ENCODE measurements around the gene HESX1. TPM values are rescaled to one million over a fixed set of nuclear protein-coding genes. Genes with fewer than 3 reads are reported as not detected.

The HESX1 gene
- total and polyA plus RNA-seq, 2 of the 13 experiments (the other 11 are each of a cell fraction or from before 2014, with no cell fraction given): 0.57 to 0.75 TPM

DNA sequence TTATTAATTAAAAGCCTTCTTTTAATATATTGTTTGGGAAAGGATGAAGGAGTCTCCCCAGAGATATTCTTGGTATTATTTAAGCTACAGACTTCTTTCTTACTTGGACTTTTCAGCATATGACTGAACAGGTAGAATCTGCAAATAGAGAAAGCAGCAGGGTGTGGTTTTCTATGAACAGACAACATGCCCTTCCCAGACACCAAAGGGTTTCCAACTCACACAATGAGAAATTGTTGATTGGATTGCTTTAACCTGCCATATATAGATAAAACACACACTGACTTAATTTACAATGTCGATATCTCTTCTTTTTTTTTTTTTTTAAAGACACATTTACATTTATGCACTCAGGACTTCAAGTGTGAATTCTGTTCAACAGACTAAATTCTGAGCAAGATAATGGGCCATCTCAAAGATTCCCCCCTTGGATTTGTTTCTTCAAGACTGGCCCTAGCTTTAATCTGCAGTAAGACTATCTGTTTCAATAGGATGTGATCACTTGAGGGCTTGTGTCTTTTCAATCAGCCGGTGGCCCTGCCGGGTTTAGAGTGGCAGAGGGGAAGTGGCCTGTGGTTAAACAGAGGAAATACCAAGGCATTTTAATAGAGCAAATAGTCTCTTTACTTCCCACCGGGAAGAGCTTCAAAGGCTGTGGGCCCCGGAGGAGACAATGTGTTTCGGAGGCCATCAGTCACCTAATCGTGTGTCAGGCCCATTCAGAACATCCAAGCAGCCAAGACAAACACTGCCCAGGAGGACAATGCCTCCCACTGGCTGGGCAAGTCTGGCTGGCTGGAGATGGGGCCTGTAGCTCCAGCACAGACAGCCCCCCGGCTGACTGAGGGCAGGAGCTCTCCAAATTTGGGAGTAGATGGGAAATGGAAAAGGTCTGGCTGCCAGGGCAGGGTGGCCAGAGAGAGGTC, 40.7 kb downstream of the HESX1 start:
- DNase-seq (ENCODE audit: low spot score): no peak
- H3K9me3 ChIP-seq (ENCODE audit: low read length): no peaks in the 10 kb centered on the region
- ATAC-seq: no peak
- no peak for FAIRE-seq
- no peaks in the 10 kb centered on the region for H4K20me1 ChIP-seq (ENCODE audit: insufficient read depth, low read length)
- CTCF ChIA-PET (ENCODE audit: low intra/inter-chr PET ratio, low total read pairs): no interaction called here
- intact Hi-C loops (cut with micrococcal nuclease; ENCODE audit: unreplicated experiment) (no loop called here), in situ Hi-C loops (cut with HindIII; ENCODE audit: extremely low pct_ligation_motif_present, low pct_unique_long_range_greater_than_20kb) (no loop called here)
- WGBS (ENCODE audit: low lambda C conversion rate): 4% methylated on average over 8 of the region's 8 CpGs
- TF ChIP-seq ZNF251 (CRISPR knock-in tag; IDR thresholded peaks at IDR 0.05) (no peak), CCAR2 (optimal IDR thresholded peaks at IDR 0.05; ENCODE audit: low read depth, low read length) (no peak), ZNF790 (CRISPR knock-in tag; IDR thresholded peaks at IDR 0.05; ENCODE audit: borderline replicate concordance) (no peak), NFIC (IDR thresholded peaks at IDR 0.05; ENCODE audit: low read length) (no peak), ZNF530 (CRISPR knock-in tag; IDR thresholded peaks at IDR 0.05; ENCODE audit: low read depth) (no peak), ASH2L (IDR thresholded peaks at IDR 0.05; ENCODE audit: insufficient read length, low read depth, low read length) (no peak), ZNF343 (CRISPR knock-in tag; IDR thresholded peaks at IDR 0.05) (no peak), HNF4G (IDR thresholded peaks at IDR 0.05; ENCODE audit: borderline replicate concordance, low read depth, low read length) (no peak), HNF4G (CRISPR knock-in tag; IDR thresholded peaks at IDR 0.05; ENCODE audit: borderline replicate concordance, low read depth) (no peak)
- TF ChIP-seq, protein P1, sequence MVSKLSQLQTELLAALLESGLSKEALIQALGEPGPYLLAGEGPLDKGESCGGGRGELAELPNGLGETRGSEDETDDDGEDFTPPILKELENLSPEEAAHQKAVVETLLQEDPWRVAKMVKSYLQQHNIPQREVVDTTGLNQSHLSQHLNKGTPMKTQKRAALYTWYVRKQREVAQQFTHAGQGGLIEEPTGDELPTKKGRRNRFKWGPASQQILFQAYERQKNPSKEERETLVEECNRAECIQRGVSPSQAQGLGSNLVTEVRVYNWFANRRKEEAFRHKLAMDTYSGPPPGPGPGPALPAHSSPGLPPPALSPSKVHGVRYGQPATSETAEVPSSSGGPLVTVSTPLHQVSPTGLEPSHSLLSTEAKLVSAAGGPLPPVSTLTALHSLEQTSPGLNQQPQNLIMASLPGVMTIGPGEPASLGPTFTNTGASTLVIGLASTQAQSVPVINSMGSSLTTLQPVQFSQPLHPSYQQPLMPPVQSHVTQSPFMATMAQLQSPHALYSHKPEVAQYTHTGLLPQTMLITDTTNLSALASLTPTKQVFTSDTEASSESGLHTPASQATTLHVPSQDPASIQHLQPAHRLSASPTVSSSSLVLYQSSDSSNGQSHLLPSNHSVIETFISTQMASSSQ (IDR thresholded peaks at IDR 0.05; ENCODE audit: low read depth): no peak
- TF ChIP-seq, protein P1 (CRISPR knock-in tag; IDR thresholded peaks at IDR 0.05; ENCODE audit: borderline replicate concordance): no peak
- TF ChIP-seq, protein P2, sequence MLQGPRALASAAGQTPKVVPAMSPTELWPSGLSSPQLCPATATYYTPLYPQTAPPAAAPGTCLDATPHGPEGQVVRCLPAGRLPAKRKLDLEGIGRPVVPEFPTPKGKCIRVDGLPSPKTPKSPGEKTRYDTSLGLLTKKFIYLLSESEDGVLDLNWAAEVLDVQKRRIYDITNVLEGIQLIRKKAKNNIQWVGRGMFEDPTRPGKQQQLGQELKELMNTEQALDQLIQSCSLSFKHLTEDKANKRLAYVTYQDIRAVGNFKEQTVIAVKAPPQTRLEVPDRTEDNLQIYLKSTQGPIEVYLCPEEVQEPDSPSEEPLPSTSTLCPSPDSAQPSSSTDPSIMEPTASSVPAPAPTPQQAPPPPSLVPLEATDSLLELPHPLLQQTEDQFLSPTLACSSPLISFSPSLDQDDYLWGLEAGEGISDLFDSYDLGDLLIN (CRISPR knock-in tag; IDR thresholded peaks at IDR 0.05; ENCODE audit: borderline replicate concordance): no peak
- TF ChIP-seq, protein P3, sequence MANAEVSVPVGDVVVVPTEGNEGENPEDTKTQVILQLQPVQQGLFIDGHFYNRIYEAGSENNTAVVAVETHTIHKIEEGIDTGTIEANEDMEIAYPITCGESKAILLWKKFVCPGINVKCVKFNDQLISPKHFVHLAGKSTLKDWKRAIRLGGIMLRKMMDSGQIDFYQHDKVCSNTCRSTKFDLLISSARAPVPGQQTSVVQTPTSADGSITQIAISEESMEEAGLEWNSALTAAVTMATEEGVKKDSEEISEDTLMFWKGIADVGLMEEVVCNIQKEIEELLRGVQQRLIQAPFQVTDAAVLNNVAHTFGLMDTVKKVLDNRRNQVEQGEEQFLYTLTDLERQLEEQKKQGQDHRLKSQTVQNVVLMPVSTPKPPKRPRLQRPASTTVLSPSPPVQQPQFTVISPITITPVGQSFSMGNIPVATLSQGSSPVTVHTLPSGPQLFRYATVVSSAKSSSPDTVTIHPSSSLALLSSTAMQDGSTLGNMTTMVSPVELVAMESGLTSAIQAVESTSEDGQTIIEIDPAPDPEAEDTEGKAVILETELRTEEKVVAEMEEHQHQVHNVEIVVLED (CRISPR knock-in tag; IDR thresholded peaks at IDR 0.05; ENCODE audit: borderline replicate concordance): no peak
- TF ChIP-seq, protein P4, sequence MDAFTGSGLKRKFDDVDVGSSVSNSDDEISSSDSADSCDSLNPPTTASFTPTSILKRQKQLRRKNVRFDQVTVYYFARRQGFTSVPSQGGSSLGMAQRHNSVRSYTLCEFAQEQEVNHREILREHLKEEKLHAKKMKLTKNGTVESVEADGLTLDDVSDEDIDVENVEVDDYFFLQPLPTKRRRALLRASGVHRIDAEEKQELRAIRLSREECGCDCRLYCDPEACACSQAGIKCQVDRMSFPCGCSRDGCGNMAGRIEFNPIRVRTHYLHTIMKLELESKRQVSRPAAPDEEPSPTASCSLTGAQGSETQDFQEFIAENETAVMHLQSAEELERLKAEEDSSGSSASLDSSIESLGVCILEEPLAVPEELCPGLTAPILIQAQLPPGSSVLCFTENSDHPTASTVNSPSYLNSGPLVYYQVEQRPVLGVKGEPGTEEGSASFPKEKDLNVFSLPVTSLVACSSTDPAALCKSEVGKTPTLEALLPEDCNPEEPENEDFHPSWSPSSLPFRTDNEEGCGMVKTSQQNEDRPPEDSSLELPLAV (CRISPR knock-in tag; conservative IDR thresholded peaks at IDR 0.05; ENCODE audit: low read depth): no peak
- H3K27ac ChIP-seq (ENCODE audit: extremely low read length, insufficient read depth, low read length): no peak overlapping the region
- no peak overlapping the region for H3K4me3 ChIP-seq (replicated peaks in 1 of 3; ENCODE audit: insufficient read depth in 1 of 3, low read depth in 2 of 3, low read length in 3 of 3)
- H3K79me2 ChIP-seq (ENCODE audit: insufficient read depth, low read length): no peaks in the 10 kb centered on the region
- BruUV-seq (replicated peaks): no TSS peak
- H3K4me2 ChIP-seq (ENCODE audit: low read depth, low read length): no peak overlapping the region
- no peak overlapping the region for H3K9ac ChIP-seq (ENCODE audit: insufficient read depth, low read depth, low read length)
- POLR2A ChIA-PET: no interaction called here
- H3K4me1 ChIP-seq (ENCODE audit: insufficient read depth, low read length): peaks cover 3% of the 10 kb centered on the region
- H2AFZ ChIP-seq (ENCODE audit: low read length): no peak overlapping the region
- H3K36me3 ChIP-seq (replicated peaks in 1 of 2; ENCODE audit: control insufficient read depth in 1 of 2, insufficient read depth in 2 of 2, low read length in 2 of 2): no peaks in the 10 kb centered on the region
- peaks cover 3 to 71% of the 10 kb centered on the region in 2 experiments for H3K27me3 ChIP-seq (ENCODE audit: control insufficient read depth in 1 of 2, insufficient read depth in 2 of 2, low read length in 2 of 2)
